GM12865 (cell line): ENCODE measurements around the gene CRISP1.

Experiments used
- DNase-seq: peaks from one replicate; pipeline ENCODE4 v3.0.0; 2010; ENCODE audit warnings: low read depth
- H3K4me3 ChIP-seq: 2 replicates; pipeline ENCODE4 v1.5.1; 2011; ENCODE audit warnings: mild to moderate bottlenecking, low read depth, low read length, control low read depth
- TF ChIP-seq, protein P1 (sequence below): IDR thresholded peaks from 2 replicates; pipeline ENCODE4 v1.5.1; 2011; ENCODE audit warnings: low read length, control low read depth, low read depth, inconsistent platforms; ENCODE audit not compliant: insufficient read depth; ENCODE audit errors: missing control alignments

The CRISP1 gene, protein sequence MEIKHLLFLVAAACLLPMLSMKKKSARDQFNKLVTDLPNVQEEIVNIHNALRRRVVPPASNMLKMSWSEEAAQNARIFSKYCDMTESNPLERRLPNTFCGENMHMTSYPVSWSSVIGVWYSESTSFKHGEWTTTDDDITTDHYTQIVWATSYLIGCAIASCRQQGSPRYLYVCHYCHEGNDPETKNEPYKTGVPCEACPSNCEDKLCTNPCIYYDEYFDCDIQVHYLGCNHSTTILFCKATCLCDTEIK

DNA sequence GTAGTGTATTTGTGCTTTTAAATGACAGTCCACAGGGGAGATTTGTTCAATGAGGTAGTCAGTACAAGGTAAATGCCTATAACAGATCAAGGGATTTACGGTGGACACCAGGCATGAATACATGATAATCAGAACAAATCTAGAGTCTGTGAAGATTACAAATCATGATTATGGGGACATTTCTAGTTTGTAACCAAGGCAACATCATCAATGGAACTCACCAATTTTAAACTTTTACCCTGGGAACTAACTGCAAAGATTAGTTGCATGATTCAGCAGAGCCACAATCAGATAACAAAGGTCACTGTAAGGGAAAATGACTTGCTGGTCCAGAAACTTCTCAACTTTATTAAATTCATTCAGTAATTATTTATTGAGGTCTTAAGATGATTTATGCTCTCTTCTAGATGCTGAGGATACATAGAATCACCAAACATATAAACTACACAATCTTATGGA, at the start of gene CRISP1:
CRISP1 (minus strand) TSS at position 51 of the 459 bp plus-strand sequence. CDS start 9,135 bp downstream, outside the sequence.
- TF ChIP-seq, protein P1, sequence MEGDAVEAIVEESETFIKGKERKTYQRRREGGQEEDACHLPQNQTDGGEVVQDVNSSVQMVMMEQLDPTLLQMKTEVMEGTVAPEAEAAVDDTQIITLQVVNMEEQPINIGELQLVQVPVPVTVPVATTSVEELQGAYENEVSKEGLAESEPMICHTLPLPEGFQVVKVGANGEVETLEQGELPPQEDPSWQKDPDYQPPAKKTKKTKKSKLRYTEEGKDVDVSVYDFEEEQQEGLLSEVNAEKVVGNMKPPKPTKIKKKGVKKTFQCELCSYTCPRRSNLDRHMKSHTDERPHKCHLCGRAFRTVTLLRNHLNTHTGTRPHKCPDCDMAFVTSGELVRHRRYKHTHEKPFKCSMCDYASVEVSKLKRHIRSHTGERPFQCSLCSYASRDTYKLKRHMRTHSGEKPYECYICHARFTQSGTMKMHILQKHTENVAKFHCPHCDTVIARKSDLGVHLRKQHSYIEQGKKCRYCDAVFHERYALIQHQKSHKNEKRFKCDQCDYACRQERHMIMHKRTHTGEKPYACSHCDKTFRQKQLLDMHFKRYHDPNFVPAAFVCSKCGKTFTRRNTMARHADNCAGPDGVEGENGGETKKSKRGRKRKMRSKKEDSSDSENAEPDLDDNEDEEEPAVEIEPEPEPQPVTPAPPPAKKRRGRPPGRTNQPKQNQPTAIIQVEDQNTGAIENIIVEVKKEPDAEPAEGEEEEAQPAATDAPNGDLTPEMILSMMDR = no peak
- DNase-seq = no peak
- no peak within 1 kb of the TSS for H3K4me3 ChIP-seq

GRCh38 chr6:49915035-49915434, 48.7 kb upstream of the CRISP1 start:
- TF ChIP-seq, protein P1 = no peak
- DNase-seq = no peak

DNA sequence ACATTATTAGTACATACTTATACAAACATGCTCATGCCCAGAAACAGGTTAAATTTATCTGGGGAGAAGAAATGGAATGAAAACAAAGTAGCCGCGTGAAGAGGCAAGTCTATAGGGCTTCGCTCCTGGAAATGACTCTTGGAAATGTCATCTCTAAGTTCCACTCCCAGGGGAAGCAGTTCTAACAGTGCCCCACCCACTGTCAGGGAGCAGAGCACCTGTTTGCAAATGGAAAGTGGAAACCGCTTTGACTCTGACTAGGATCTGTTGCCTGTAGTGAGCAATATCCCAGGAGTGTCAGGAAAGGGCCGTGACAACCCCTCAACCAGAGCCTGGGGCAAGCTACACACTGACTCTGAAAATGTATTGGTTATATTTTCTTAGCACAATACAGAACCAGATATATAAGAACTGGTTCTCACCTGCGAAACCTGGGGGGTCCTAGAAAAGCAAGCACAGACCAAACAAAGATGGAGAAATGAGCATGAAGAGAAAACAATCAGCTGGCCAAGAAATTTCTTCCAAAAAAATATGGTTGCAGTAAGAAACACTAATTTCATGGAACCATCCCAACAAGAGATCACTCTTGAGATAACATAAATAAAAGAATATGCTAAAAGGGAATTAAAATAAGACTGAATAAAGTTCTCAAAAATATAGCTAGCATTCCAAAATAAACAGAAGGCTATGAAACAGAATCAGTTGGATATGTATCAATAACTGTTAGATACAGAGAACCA, 47.5 kb upstream of the CRISP1 start:
- H3K4me3 ChIP-seq = no peak overlapping the region
- no peak for DNase-seq

More at GRCh38 chr6:49915035-49915434, 48.7 kb upstream of the CRISP1 start:
- H3K4me3 ChIP-seq = no peak overlapping the region

GRCh38 chr6:49912196-49912595, 45.9 kb upstream of the CRISP1 start:
- no peak overlapping the region for H3K4me3 ChIP-seq
- no peak for DNase-seq
- TF ChIP-seq, protein P1 = no peak

More for the DNA sequence above, 47.5 kb upstream of the CRISP1 start:
- TF ChIP-seq, protein P1 = no peak

GRCh38 chr6:49911252-49911651, 44.9 kb upstream of the CRISP1 start:
- DNase-seq = no peak
- TF ChIP-seq, protein P1 = no peak
- H3K4me3 ChIP-seq = no peak overlapping the region

GRCh38 chr6:49909563-49909962, 43.2 kb upstream of the CRISP1 start:
- DNase-seq = no peak
- H3K4me3 ChIP-seq = no peak overlapping the region
- TF ChIP-seq, protein P1 = no peak
